GM19468 (cell line): ENCODE results near the gene SPTBN5.

Source experiments
- ATAC-seq: cut with Tn5 transposase; IDR thresholded peaks from one replicate; pipeline ENCODE4 v1.9.1; 2021; ENCODE audit warnings: mild to moderate bottlenecking, moderate library complexity, moderate number of reproducible peaks; ENCODE audit not compliant: unreplicated experiment; ENCODE audit errors: extremely low read depth

SPTBN5 gene

GRCh38 chr15:41905036-41905793, 11.4 kb upstream of the SPTBN5 start:
- no peak for ATAC-seq

GRCh38 chr15:41904541-41905005, 10.7 kb upstream of the SPTBN5 start:
- ATAC-seq: no peak

DNA sequence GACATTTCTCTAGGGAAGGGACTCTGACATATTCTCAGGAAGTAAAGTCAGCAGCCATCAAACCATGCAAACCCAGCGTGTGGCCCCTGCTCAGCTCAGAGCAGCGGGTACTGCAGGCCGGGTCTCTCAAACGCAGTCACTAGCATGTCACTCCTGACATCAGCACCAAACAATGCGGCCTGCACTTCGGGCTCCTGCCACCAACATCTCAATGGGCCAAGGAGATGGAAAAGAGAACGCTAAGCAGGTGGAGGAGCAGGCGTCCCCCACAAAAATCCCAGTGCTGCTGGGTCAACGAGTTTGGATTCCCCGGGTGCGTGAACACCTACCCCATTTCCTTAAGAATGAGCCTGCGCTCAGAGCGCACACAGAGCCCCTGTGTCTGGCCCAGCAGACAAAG, 9.9 kb upstream of the SPTBN5 start:
- ATAC-seq: no peak

GRCh38 chr15:41901431-41901830, 7.6 kb upstream of the SPTBN5 start:
- ATAC-seq: no peak

- no peak for ATAC-seq
Measured at GRCh38 chr15:41900526-41901380, 6.9 kb upstream of the SPTBN5 start.

DNA sequence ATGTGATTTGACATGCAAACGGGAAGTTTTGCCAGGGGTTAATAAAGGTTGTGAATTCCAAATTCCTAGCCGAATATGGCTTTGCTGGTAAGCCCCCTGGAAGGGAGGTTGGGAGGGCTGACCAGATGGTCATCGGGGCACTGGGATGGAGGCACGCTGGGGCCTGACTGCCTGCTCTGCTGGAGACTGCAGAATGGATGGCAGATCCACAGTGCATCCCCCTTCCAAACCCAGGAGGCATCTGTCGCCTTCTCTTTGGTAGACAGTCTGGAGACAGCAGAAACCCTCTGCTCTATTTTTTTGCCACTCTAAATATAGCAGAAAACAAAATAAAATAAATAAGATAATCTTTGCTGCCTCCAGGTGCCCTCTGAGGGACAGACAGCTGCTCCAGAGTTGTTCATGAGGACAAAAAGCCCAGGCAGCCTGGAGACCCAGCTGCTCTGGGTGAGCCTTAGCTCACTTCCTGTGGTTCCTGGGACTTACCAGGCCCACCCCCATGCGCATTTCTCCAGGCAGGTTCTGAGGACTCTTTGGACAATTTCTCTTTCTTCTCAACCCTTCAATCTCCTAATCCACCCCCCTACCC, 6.1 kb upstream of the SPTBN5 start:
- ATAC-seq: no peak

DNA sequence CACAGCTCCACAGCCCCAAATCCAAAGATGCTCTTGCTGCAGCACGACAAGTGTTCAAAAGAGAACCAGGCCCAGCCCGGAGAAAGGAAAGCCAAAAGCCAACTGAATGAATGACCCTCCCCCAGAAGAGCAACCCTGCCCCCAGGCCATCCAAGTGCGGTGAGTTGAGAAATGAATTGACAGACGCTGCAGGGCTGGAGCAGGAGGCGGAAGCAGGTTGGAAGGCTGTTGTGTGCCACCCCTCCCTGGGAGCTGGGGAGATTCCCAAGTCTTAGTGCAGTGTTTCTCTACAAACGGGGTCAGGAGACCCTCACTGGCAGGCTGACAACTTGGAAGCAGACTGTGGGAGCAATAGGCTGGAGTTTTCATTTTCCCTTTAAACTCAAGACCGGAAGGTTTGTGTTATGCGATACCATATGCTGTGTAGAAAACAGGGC, 3.5 kb upstream of the SPTBN5 start:
- no peak for ATAC-seq

DNA sequence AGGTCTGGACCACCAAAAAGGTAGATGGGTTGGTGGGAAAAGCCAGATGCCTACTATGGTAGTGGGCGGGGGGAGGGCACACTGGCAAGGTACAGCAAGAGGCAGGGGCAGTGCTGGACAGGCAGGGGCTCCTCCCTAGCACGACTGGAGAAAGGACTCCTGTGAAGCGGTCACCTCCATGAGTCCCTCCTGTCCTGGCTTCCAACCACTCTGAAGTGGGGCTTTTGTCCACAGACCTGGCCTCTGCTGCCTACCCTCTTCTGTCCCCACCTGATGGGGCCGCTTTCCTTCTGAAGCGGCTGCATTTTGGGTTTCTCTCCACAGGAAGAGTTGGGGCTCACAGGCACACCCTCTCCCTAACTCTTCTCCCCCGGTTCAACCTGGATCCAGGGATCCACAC, 2.7 kb upstream of the SPTBN5 start:
- no peak for ATAC-seq

DNA sequence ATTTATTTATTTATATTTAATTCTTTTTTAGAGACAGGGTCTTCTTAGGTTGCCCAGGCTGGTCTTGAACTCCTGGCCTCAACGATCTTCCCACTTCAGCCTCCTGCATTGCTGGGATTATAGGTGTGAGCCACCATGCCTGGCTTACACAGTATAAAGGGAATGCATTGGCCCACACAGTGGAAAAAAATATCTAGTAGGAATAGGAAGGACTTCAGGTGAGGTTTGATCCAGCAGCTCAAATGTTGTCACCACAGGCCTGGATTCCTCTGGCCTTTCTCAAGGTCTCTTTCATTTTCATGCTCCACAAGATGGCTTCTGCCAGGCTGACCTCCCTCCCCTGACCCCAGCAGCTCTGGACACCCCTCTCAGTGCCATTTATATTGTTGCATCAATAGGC, 2.1 kb upstream of the SPTBN5 start:
- no peak for ATAC-seq

DNA sequence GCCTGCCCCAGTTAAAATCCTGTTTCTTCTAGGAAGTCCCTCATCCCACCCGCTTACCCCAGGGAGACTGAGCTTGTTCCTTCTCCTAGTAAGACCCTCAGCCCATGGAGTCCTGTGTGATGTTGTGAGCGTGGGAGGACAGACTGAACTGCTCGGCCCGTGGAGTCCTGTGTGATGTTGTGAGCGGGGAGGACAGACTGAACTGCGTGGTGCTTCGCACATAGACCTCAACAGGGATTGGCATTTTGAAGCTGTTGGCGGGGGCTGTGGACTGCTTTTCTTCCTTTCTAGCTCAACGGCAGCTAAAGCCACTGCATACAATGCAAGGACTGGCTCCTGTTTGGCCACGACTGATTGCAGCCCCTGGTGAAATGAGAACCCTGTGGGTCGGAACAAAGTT, 1.6 kb upstream of the SPTBN5 start:
- ATAC-seq: no peak

DNA sequence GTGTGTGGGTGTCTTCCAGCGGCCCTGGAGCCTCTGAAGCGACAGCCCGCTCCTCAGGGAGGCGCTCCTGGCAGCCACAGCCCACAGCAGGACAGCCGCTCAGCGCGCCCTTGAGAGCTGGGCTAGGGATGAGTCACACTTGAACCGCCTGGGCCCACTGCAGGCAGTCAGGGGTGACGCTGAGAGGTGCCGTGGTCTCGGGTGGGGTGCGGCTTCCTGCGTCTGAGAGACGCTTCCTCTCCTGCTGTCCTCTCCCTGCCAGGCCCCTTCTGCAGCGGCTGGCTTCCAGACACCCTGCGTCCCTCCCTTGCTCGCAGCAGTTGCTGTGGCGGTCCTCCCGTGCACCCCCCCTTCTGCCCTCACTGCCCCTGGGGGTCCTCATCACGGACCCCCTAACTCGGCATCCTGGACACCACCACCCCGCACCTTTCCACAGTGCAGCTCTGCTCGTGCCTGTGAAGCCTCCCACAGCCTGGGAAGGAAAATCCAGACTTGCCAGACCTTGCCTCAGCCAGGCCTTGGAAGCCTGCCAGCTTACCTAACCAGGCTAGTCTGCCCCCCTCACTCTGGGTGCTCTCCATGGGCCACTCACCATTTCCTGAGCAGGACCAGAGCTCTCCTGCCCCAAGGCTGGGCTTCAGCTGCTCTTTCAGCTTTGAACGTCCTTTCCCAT, 1.1 kb upstream of the SPTBN5 start:
- peak; percentile 64 for ATAC-seq

GRCh38 chr15:41894251-41894790, 468 bp upstream of the SPTBN5 start:
- ATAC-seq: no peak

GRCh38 chr15:41892621-41893421, 1.0 kb downstream of the SPTBN5 start:
- no peak for ATAC-seq

- no peak for ATAC-seq
Measured at GRCh38 chr15:41891946-41892345, 1.9 kb downstream of the SPTBN5 start.

DNA sequence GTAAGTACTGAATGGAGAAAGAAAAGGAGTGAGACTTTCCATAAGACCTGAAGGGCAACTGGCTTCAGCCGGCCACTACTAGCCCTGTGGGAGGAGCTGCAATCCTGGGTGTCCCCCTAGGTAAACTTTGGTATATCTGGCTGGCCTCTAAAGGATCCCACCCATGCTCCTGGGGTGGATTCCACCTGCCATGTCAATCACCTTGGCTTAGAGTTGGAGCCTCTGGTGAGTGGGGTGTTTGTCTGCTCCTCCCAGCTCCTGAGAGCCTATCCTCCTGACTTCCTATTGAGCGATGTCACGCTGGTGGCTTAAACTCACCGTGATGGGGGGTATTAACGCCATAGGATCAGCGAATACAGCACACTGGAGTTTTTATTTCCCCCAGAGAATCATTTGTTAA, 2.6 kb downstream of the SPTBN5 start:
- no peak for ATAC-seq

DNA sequence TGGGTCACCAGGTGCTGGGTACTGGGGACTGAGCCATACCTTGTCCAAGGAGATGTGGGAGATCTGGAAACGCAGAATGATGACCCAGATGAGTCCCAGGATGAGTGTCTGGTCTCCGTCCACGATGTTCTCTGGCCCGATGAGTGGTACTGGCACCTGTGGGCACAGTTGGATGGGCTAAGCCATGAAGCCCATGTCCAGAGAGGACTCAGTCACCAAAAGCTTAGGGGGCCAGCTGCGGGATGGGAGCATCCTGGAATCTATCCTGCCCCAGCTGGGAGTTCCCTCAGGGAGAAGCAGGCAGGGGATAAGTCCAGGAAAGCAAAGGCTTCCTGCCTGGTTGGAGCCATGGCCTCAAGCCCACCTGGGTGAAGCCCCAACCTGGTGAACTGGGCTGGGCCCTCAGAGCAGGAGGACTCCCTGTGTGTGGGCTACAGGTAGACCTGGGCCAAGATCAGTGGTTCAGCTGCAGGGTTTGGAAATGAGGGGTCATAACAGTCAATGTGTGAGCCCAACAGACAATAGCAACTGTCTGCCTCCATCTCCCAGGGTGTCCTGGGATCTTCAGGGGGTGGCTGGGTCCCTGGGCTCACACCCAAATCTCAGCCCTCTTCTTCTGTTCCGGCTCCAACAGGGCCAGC, 3.7 kb downstream of the SPTBN5 start:
- ATAC-seq: no peak

GRCh38 chr15:41888662-41889253, 5.1 kb downstream of the SPTBN5 start:
- no peak for ATAC-seq

GRCh38 chr15:41887893-41888292, 6.0 kb downstream of the SPTBN5 start:
- ATAC-seq: no peak

- no peak for ATAC-seq
Measured at GRCh38 chr15:41887161-41887560, 6.7 kb downstream of the SPTBN5 start.
